NT2/D1 (cell line): ENCODE data around the gene EXT2.

Experiments
- DNase-seq: peaks from one replicate; pipeline ENCODE4 v3.0.0-alpha.2; 2011; ENCODE audit warnings: low read depth, low spot score
- H3K27me3 ChIP-seq: 2 replicates; pipeline ENCODE4 v1.6.0; 2011; ENCODE audit warnings: mild to moderate bottlenecking; ENCODE audit not compliant: insufficient read length, insufficient read depth
- H3K36me3 ChIP-seq: 2 replicates; pipeline ENCODE4 v1.6.1; 2011; ENCODE audit warnings: mild to moderate bottlenecking, low read length, mixed read lengths; ENCODE audit not compliant: insufficient read depth, insufficient read length
- H3K4me1 ChIP-seq: 2 replicates; pipeline ENCODE4 v1.5.1; 2011; ENCODE audit not compliant: insufficient read depth, insufficient read length
- H3K4me3 ChIP-seq: 2 replicates; pipeline ENCODE4 v1.5.1; 2011; ENCODE audit warnings: low read depth; ENCODE audit not compliant: insufficient read length
- H3K9ac ChIP-seq: 2 replicates; pipeline ENCODE4 v1.6.0; 2011; ENCODE audit warnings: low read depth; ENCODE audit not compliant: insufficient read length
- H3K9me3 ChIP-seq: 2 replicates; pipeline ENCODE4 v1.5.1; 2011; ENCODE audit warnings: mild to moderate bottlenecking, low read length; ENCODE audit not compliant: insufficient read depth
- SUZ12 ChIP-seq: IDR thresholded peaks from 2 replicates; pipeline ENCODE4 v1.6.1; 2011; ENCODE audit not compliant: insufficient read length, insufficient read depth; ENCODE audit errors: extremely low read depth
- YY1 ChIP-seq: IDR thresholded peaks from 2 replicates; pipeline ENCODE4 v1.6.1; 2011; ENCODE audit not compliant: insufficient read length, insufficient read depth
- ZNF274 ChIP-seq: IDR thresholded peaks from 2 replicates; pipeline ENCODE4 v1.6.1; 2011; ENCODE audit warnings: mild to moderate bottlenecking, low read depth, low read length

Gene EXT2

DNA sequence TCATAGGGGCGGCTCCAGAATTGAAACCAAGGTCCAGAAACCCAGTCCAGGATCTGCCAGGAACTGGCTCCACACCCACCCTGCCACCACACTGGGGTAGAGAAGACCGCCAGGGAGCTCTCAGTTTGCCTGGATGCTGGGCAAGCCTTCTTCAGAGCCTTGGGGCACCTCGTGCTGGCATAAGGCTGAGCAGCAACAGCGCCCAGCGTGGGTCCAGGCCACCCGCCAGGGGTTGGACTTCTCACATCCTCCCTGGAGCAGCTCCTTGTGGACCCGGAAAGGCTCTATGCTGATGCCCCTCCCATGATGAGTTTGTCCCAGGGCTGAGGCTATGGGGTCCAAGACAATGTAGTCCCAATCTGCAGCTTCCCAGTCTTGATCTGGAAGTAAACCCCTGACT lies 184.8 kb downstream of the EXT2 start:
- no peak for TF ChIP-seq ZNF274
- TF ChIP-seq YY1 = no peak
- TF ChIP-seq SUZ12 = no peak
- no peaks in the 10 kb centered on the region for H3K27me3 ChIP-seq
- H3K4me3 ChIP-seq = no peak overlapping the region
- peaks cover 6% of the 10 kb centered on the region for H3K4me1 ChIP-seq
- no peaks in the 10 kb centered on the region for H3K36me3 ChIP-seq
- H3K9me3 ChIP-seq = peaks cover 8% of the 10 kb centered on the region; the same call in 1 of the 2 replicates
- DNase-seq = no peak
- H3K9ac ChIP-seq = no peak overlapping the region

DNA sequence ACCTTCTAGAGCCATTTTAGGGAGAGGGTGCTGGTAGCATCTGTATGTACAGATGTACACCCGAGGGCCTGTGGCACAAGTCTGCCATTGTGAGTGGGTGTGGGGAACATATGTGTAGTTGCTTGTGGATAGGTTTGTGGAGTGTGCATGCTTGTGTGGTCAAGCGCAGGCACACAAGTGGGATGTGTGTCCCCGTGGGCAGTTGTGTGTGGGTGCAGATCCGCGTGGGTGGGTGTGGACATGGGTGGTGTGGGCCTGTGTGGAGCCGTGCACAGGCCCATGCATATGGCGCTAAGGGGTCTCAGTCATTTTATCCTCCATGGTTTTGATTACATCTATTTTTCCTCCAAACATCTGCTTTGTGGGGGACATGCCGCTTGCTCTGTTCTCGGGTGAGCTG lies 185.7 kb downstream of the EXT2 start:
- Histone ChIP-seq H3K4me3 (no peak overlapping the region), H3K9me3 (peaks cover 8% of the 10 kb centered on the region; the same call in 1 of the 2 replicates), H3K27me3 (no peaks in the 10 kb centered on the region), H3K4me1 (peaks cover 12% of the 10 kb centered on the region), H3K9ac (no peak overlapping the region), H3K36me3 (no peaks in the 10 kb centered on the region)
- no peak for DNase-seq
- no peak for TF ChIP-seq ZNF274
- TF ChIP-seq SUZ12 = no peak
- no peak for TF ChIP-seq YY1

DNA sequence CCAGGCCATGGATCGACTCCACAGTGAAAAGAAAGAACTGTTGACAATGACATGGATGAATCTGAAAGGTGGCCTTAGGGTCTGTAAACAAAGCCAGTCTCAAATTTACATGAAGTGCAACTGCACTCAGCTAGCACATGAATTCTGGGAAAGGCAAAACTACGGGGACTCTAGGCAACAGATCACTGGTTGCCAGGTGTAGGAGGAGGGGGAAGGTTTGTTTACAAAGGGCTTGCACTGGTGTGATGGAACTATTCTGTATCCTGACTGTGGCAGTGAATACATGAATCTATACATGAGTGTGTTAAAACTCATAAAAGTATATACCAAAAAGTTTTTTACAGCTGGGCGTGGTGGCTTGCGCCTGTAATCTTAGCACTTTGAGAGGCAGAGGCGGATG lies 187.1 kb downstream of the EXT2 start:
- H3K4me1 ChIP-seq = peaks cover 17% of the 10 kb centered on the region
- H3K9ac ChIP-seq = no peak overlapping the region
- DNase-seq = no peak
- no peaks in the 10 kb centered on the region for H3K27me3 ChIP-seq
- H3K36me3 ChIP-seq = no peaks in the 10 kb centered on the region
- H3K4me3 ChIP-seq = no peak overlapping the region
- peaks cover 8% of the 10 kb centered on the region; the same call in 1 of the 2 replicates for H3K9me3 ChIP-seq
- TF ChIP-seq YY1 = no peak
- no peak for TF ChIP-seq SUZ12
- TF ChIP-seq ZNF274 = no peak

DNA sequence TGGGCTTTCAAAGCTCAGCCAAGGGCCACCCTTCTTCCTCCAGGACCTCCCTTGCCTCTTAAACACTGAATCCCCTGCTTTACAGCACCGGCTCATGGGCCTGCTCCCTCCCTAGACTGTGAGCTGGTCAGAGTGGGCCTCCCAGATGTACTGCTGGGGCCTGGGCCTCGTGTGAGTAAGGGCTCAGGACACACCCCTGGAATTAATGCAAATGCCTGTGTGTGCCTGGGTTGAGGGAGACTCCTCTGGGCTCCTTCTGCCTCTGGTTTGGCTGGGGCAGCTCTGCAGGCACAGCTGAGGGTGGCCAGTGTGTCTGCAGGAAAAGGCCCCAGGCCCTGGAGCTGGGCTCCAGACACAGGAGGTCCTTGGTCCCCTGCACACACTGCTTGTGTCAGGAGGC lies 190.3 kb downstream of the EXT2 start:
- DNase-seq = peak; percentile 33
- peaks cover 17% of the 10 kb centered on the region for H3K4me1 ChIP-seq
- no peaks in the 10 kb centered on the region for H3K36me3 ChIP-seq
- peak overlapping the region; percentile 27 for H3K9ac ChIP-seq
- TF ChIP-seq ZNF274 = no peak
- TF ChIP-seq YY1 = no peak
- TF ChIP-seq SUZ12 = no peak
- no peak overlapping the region for H3K4me3 ChIP-seq
- H3K9me3 ChIP-seq = peaks cover 8% of the 10 kb centered on the region; the same call in 1 of the 2 replicates
- no peaks in the 10 kb centered on the region for H3K27me3 ChIP-seq

DNA sequence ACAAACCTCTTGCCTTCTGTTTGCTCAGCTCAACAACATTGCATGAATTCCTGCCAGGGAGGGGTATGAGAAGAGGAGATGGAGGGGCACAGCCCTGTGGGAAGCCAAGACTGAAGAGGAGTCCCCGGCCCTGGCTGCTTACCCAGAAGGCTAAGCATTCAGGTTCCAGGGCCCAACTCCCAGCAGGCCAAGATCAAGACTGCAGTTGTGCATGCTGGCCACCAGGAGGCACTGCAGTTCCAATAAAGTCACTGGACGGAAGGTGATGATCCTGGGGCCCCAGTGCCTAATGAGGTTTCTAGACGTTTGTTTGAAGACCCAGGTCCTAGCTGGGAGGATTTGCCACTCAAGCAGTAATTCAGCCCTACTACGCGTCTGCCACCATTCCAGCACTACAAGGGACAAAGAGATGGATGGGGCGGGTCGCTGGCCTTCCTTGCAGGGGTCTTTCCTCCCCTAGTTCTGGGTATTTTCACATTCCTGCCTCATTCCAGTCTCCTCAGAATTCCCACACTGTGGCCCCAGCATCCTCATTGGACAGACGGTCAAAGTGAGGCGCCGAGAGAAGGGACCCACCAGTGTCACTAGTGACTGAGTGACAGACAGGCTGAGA lies 190.9 kb downstream of the EXT2 start:
- Histone ChIP-seq H3K9ac (peak overlapping the region; percentile 36), H3K27me3 (no peaks in the 10 kb centered on the region), H3K36me3 (no peaks in the 10 kb centered on the region), H3K4me3 (no peak overlapping the region), H3K4me1 (peaks cover 14% of the 10 kb centered on the region), H3K9me3 (peaks cover 7% of the 10 kb centered on the region; the same call in 1 of the 2 replicates)
- peak; percentile 93 for DNase-seq
- TF ChIP-seq YY1 (no peak), SUZ12 (no peak), ZNF274 (no peak)

DNA sequence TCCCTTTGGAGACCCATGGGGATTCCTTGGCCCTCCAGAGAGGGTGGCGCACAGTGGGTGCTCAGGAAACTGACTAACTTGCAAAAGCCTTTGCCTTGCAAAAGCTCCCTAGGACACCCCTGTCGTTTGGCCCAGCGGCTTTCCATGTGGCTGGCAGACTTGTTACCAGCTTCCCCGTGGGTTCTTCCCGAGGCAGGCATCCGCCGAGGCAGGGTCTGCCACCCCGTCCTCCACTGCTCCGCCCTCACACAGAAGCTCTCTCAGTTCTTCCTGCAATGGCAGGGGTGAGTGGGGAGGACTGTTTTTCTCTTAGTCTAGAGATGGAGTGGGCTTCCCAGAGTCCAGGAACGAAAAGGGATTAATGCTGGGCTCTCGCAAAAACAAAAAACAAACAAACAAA lies 191.4 kb downstream of the EXT2 start:
- Histone ChIP-seq H3K9ac (no peak overlapping the region), H3K9me3 (peaks cover 1% of the 10 kb centered on the region; the same call in 1 of the 2 replicates), H3K27me3 (no peaks in the 10 kb centered on the region), H3K36me3 (no peaks in the 10 kb centered on the region), H3K4me1 (peaks cover 14% of the 10 kb centered on the region), H3K4me3 (no peak overlapping the region)
- TF ChIP-seq YY1 (no peak), SUZ12 (no peak), ZNF274 (no peak)
- no peak for DNase-seq

DNA sequence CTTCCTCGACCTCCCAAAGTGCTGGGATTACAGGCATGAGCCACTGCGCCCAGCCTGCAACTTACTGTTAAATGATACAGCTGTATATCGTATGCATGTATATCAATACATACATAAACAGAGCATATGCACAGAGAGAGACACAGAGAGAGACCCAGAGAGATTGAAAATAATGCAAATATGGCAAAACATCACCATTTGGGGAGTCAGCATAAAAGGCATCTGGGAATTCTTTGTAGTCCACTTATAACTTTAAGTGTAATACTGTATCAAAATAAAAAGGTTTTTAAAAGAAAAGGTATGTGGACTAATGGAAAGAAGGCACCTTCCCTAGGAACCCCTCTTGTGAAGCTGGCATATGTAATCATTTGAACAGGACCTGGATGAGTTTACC lies 192.7 kb downstream of the EXT2 start:
- no peak for TF ChIP-seq YY1
- TF ChIP-seq ZNF274 = no peak
- TF ChIP-seq SUZ12 = no peak
- peaks cover 14% of the 10 kb centered on the region for H3K4me1 ChIP-seq
- no peaks in the 10 kb centered on the region for H3K36me3 ChIP-seq
- no peak overlapping the region for H3K9ac ChIP-seq
- H3K9me3 ChIP-seq = no peaks in the 10 kb centered on the region
- H3K4me3 ChIP-seq = no peak overlapping the region
- H3K27me3 ChIP-seq = no peaks in the 10 kb centered on the region
- DNase-seq = no peak

DNA sequence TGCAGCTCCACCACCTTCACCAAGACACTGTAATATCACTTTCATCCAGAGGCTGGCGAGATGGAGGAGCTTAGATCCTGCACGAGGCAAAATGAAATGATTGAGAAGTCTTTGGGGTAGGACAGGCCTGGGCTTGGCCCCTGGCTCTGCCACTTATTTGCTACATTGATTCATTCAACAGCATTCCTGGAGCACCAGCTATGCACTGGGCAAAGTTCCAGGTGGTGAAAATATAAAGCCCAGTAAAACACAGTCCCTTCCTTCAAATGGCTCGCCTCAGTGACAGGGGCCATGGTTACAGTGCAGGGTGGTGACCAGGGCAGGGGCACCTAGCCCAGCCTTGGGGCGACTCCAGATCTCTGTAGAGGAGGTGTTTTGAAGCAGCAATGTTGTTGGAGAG lies 194.7 kb downstream of the EXT2 start:
- no peak overlapping the region for H3K4me3 ChIP-seq
- H3K9me3 ChIP-seq = no peaks in the 10 kb centered on the region
- no peak for TF ChIP-seq ZNF274
- TF ChIP-seq YY1 = no peak
- TF ChIP-seq SUZ12 = no peak
- no peak for DNase-seq
- no peaks in the 10 kb centered on the region for H3K27me3 ChIP-seq
- no peaks in the 10 kb centered on the region for H3K36me3 ChIP-seq
- peaks cover 14% of the 10 kb centered on the region for H3K4me1 ChIP-seq
- H3K9ac ChIP-seq = no peak overlapping the region
